GM12892 (cell line): ENCODE results near the gene TNNT2.

Source experiments
- DNase-seq: peaks from one replicate; pipeline ENCODE4 v3.0.0; 2011; ENCODE audit not compliant: insufficient read length
- FAIRE-seq: peaks from 2 replicates; lab custom pipeline; 2011; peaks lifted over from hg19 to GRCh38; lab: Jason Lieb, UNC
- POLR2A ChIP-seq: IDR thresholded peaks from 2 replicates; pipeline ENCODE4 v1.6.1; 2011; ENCODE audit warnings: low read depth, low read length, control low read depth
- POLR2AphosphoS5 ChIP-seq: IDR thresholded peaks from 2 replicates; pipeline ENCODE4 v1.6.1; 2011; ENCODE audit warnings: low read depth, low read length, control low read depth
- TAF1 ChIP-seq: IDR thresholded peaks from 2 replicates; pipeline ENCODE4 v1.6.1; 2011; ENCODE audit warnings: low read depth, mild to moderate bottlenecking, control low read depth, low read length, borderline replicate concordance

TNNT2 gene

GRCh38 chr1:201328576-201328975, 48.9 kb downstream of the TNNT2 start:
- FAIRE-seq (no peak), DNase-seq (no peak)
- TF ChIP-seq TAF1 (no peak), POLR2A (no peak), POLR2AphosphoS5 (no peak)

GRCh38 chr1:201327687-201328240, 49.7 kb downstream of the TNNT2 start:
- TF ChIP-seq TAF1 (no peak), POLR2A (no peak), POLR2AphosphoS5 (no peak)
- FAIRE-seq, result no peak
- DNase-seq, result no peak

- DNase-seq, result no peak
- TF ChIP-seq TAF1 (no peak), POLR2A (no peak), POLR2AphosphoS5 (no peak)
- FAIRE-seq, result no peak
These were observed 50.8 kb downstream of the TNNT2 start for GRCh38 chr1:201326710-201327109.

GRCh38 chr1:201325678-201326060, 51.8 kb downstream of the TNNT2 start:
- DNase-seq (no peak), FAIRE-seq (no peak)
- no peak for TF ChIP-seq TAF1
- no peak for TF ChIP-seq POLR2A
- TF ChIP-seq POLR2AphosphoS5, result no peak

GRCh38 chr1:201324821-201325677, 52.4 kb downstream of the TNNT2 start:
- FAIRE-seq, result no peak
- no peak for DNase-seq
- TF ChIP-seq POLR2AphosphoS5 (no peak), POLR2A (no peak), TAF1 (no peak)

- DNase-seq (no peak), FAIRE-seq (no peak)
- TF ChIP-seq POLR2A, result no peak
- TF ChIP-seq POLR2AphosphoS5, result no peak
- no peak for TF ChIP-seq TAF1
These were observed 53.2 kb downstream of the TNNT2 start for GRCh38 chr1:201324306-201324705.

GRCh38 chr1:201322653-201323510, 54.6 kb downstream of the TNNT2 start:
- TF ChIP-seq POLR2A (no peak), POLR2AphosphoS5 (no peak), TAF1 (no peak)
- no peak for DNase-seq
- no peak for FAIRE-seq

- no peak for DNase-seq
- TF ChIP-seq TAF1 (no peak), POLR2AphosphoS5 (no peak), POLR2A (no peak)
- no peak for FAIRE-seq
These were observed 55.6 kb downstream of the TNNT2 start for GRCh38 chr1:201321826-201322390.

GRCh38 chr1:201320168-201320788, 57.2 kb downstream of the TNNT2 start:
- no peak for TF ChIP-seq POLR2AphosphoS5
- no peak for TF ChIP-seq TAF1
- TF ChIP-seq POLR2A, result no peak
- FAIRE-seq (no peak), DNase-seq (no peak)

- DNase-seq (no peak), FAIRE-seq (no peak)
- no peak for TF ChIP-seq POLR2AphosphoS5
- TF ChIP-seq TAF1, result no peak
- no peak for TF ChIP-seq POLR2A
These were observed 57.8 kb downstream of the TNNT2 start for GRCh38 chr1:201319631-201320030.
